ENCODE data around the gene E2F1.

Gene E2F1

GRCh38 chr20:33680686-33681085 is 5.5 kb downstream of the E2F1 start:
- TF ChIP-seq CTCF (IDR thresholded peaks at IDR 0.05; ENCODE audit: insufficient read depth, low read depth, low read length, missing control alignments): no peak
- no peak overlapping the region for H3K4me3 ChIP-seq (ENCODE audit: low read length)
- DNase-seq (ENCODE audit: low read depth): no peak

GRCh38 chr20:33679758-33680485 is 6.3 kb downstream of the E2F1 start:
- H3K4me3 ChIP-seq (ENCODE audit: low read length): no peak overlapping the region
- DNase-seq (ENCODE audit: low read depth): no peak
- TF ChIP-seq CTCF (IDR thresholded peaks at IDR 0.05; ENCODE audit: insufficient read depth, low read depth, low read length, missing control alignments): no peak

- TF ChIP-seq CTCF (IDR thresholded peaks at IDR 0.05; ENCODE audit: insufficient read depth, low read depth, low read length, missing control alignments): no peak
- H3K4me3 ChIP-seq (ENCODE audit: low read length): no peak overlapping the region
- no peak for DNase-seq (ENCODE audit: low read depth)
Measured at GRCh38 chr20:33677991-33678702, 8.0 kb downstream of the E2F1 start.

GRCh38 chr20:33676652-33677645 is 9.2 kb downstream of the E2F1 start:
- no peak for TF ChIP-seq CTCF (IDR thresholded peaks at IDR 0.05; ENCODE audit: insufficient read depth, low read depth, low read length, missing control alignments)
- no peak for DNase-seq (ENCODE audit: low read depth)
- no peak overlapping the region for H3K4me3 ChIP-seq (ENCODE audit: low read length)

GRCh38 chr20:33676121-33676520 is 10.1 kb downstream of the E2F1 start:
- no peak for TF ChIP-seq CTCF (IDR thresholded peaks at IDR 0.05; ENCODE audit: insufficient read depth, low read depth, low read length, missing control alignments)
- no peak overlapping the region for H3K4me3 ChIP-seq (ENCODE audit: low read length)
- DNase-seq (ENCODE audit: low read depth): no peak

GRCh38 chr20:33675136-33675959 is 10.8 kb downstream of the E2F1 start:
- no peak for DNase-seq (ENCODE audit: low read depth)
- no peak for TF ChIP-seq CTCF (IDR thresholded peaks at IDR 0.05; ENCODE audit: insufficient read depth, low read depth, low read length, missing control alignments)
- peak overlapping the region; percentile 61 for H3K4me3 ChIP-seq (ENCODE audit: low read length)
